ENCODE results near the gene SLCO2B1.

DNA sequence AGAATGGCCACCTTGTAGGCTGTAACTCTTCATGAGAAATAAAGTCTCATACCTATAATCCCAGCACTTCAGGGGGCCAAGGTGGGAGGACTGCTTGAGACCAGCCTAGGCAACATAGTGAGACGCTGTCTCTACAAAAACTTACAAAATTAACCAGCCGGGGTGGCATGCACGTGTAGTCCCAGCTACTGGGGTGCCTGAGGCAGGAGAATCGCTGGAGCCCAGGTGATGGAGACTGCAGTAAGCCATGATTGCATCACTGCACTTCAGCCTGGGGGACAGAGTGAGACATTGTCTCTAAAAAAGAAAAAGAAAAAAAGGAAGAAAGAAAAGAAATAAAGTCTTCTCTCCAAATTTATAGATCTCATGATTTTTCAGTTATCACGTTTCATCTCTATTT, 4.2 kb upstream of the SLCO2B1 start:
- no peak for TF ChIP-seq POLR2A (IDR thresholded peaks at IDR 0.05)
- TF ChIP-seq, protein P1, sequence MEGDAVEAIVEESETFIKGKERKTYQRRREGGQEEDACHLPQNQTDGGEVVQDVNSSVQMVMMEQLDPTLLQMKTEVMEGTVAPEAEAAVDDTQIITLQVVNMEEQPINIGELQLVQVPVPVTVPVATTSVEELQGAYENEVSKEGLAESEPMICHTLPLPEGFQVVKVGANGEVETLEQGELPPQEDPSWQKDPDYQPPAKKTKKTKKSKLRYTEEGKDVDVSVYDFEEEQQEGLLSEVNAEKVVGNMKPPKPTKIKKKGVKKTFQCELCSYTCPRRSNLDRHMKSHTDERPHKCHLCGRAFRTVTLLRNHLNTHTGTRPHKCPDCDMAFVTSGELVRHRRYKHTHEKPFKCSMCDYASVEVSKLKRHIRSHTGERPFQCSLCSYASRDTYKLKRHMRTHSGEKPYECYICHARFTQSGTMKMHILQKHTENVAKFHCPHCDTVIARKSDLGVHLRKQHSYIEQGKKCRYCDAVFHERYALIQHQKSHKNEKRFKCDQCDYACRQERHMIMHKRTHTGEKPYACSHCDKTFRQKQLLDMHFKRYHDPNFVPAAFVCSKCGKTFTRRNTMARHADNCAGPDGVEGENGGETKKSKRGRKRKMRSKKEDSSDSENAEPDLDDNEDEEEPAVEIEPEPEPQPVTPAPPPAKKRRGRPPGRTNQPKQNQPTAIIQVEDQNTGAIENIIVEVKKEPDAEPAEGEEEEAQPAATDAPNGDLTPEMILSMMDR (IDR thresholded peaks at IDR 0.05) = no peak
